ENCODE measurements around the gene GSG1L2. TPM values are rescaled to one million over a fixed set of nuclear protein-coding genes. Genes with fewer than 3 reads are reported as not detected.

GSG1L2 gene
- total and polyA plus RNA-seq, 2 of the 13 experiments (the other 11 are each of a cell fraction or from before 2014, with no cell fraction given) = not detected

- CTCF ChIA-PET (ENCODE audit: low intra/inter-chr PET ratio, low total read pairs) = no interaction called here
- FAIRE-seq = no peak
- TF ChIP-seq ZNF280D (CRISPR knock-in tag; IDR thresholded peaks at IDR 0.05) = no peak
- no peak for TF ChIP-seq ZNF644 (CRISPR knock-in tag; IDR thresholded peaks at IDR 0.05; ENCODE audit: low read depth)
- TF ChIP-seq ZNF431 (CRISPR knock-in tag; IDR thresholded peaks at IDR 0.05; ENCODE audit: borderline replicate concordance, low read depth) = no peak
- no peak for TF ChIP-seq ZNF280B (CRISPR knock-in tag; IDR thresholded peaks at IDR 0.05; ENCODE audit: borderline replicate concordance)
- no peak for TF ChIP-seq ZNF510 (CRISPR knock-in tag; IDR thresholded peaks at IDR 0.05; ENCODE audit: low read depth)
- TF ChIP-seq NFE2 (CRISPR knock-in tag; IDR thresholded peaks at IDR 0.05) = no peak
- TF ChIP-seq YY1 (IDR thresholded peaks at IDR 0.05; ENCODE audit: insufficient read depth, insufficient replicate concordance, low read depth, low read length) = no peak
- TF ChIP-seq ZMAT3 (CRISPR knock-in tag; conservative IDR thresholded peaks at IDR 0.05) = no peak
- TF ChIP-seq NRL (CRISPR knock-in tag; IDR thresholded peaks at IDR 0.05; ENCODE audit: borderline replicate concordance) = no peak
- no peak for TF ChIP-seq TOPORS (CRISPR knock-in tag; IDR thresholded peaks at IDR 0.05)
- no peak for TF ChIP-seq ZNF430 (CRISPR knock-in tag; IDR thresholded peaks at IDR 0.05)
- no peak for TF ChIP-seq HDAC6 (IDR thresholded peaks at IDR 0.05; ENCODE audit: low read depth, low read length)
- TF ChIP-seq, protein P1, sequence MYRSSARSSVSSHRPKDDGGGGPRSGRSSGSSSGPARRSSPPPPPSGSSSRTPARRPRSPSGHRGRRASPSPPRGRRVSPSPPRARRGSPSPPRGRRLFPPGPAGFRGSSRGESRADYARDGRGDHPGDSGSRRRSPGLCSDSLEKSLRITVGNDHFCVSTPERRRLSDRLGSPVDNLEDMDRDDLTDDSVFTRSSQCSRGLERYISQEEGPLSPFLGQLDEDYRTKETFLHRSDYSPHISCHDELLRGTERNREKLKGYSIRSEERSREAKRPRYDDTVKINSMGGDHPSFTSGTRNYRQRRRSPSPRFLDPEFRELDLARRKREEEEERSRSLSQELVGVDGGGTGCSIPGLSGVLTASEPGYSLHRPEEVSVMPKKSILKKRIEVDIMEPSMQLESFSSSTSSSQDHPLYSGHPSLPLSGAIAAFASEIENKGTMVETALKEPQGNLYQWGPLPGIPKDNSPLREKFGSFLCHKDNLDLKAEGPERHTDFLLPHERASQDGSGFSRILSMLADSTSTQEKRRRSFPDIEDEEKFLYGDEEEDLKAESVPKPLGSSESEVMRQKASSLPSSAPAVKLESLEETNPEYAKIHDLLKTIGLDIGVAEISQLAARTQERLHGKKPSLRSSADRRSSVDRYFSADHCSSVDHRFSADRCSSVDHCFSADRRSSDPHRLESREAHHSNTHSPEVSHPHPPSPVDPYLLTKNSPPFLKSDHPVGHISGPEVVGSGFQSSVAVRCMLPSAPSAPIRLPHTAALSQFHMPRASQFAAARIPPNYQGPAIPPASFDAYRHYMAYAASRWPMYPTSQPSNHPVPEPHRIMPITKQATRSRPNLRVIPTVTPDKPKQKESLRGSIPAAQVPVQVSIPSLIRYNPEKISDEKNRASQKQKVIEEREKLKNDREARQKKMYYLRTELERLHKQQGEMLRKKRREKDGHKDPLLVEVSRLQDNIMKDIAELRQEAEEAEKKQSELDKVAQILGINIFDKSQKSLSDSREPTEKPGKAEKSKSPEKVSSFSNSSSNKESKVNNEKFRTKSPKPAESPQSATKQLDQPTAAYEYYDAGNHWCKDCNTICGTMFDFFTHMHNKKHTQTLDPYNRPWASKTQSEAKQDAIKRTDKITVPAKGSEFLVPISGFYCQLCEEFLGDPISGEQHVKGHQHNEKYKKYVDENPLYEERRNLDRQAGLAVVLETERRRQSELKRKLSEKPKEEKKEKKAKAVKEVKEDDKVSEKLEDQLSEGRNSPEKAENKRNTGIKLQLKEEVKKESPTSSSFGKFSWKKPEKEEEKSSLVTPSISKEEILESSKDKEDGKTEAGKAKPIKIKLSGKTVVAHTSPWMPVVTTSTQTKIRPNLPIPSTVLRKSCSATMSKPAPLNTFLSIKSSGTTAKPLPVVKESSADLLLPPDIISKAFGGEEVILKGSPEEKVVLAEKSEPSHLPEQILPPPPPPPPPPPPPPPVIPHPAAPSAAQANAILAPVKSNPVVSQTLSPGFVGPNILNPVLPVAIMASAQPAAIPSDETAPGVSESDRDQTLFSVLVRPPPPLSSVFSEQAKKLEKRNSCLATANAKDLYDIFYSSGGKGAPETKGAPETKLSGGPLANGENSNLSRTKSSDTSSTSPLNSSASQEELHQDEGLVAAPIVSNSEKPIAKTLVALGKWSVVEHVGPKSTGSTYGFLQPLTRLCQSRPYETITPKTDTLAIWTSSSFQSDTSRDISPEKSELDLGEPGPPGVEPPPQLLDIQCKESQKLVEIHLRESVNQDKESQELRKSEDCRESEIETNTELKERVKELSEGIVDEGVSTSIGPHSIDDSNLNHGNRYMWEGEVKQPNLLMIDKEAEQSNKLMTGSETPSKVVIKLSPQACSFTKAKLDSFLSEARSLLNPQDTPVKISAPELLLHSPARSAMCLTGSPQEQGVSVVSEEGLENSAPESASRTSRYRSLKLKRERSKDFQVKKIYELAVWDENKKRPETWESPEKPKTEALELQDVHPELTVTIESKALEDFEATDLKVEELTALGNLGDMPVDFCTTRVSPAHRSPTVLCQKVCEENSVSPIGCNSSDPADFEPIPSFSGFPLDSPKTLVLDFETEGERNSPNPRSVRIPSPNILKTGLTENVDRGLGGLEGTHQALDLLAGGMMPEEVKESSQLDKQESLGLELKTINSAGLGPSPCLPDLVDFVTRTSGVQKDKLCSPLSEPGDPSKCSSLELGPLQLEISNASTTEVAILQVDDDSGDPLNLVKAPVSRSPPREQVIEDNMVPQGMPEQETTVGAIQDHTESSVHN (CRISPR knock-in tag; IDR thresholded peaks at IDR 0.05) = no peak
Measured at GRCh38 chr17:9776911-9777310, 45.0 kb downstream of the GSG1L2 start.

More at GRCh38 chr17:9776911-9777310, 45.0 kb downstream of the GSG1L2 start:
- H3K79me2 ChIP-seq (ENCODE audit: insufficient read depth, low read length) = no peaks in the 10 kb centered on the region
- POLR2A ChIA-PET = no interaction called here
- no peaks in the 10 kb centered on the region for H3K4me1 ChIP-seq (ENCODE audit: insufficient read depth, low read length)
- DNase-seq (ENCODE audit: low spot score) (no peak), ATAC-seq (no peak)
- H4K20me1 ChIP-seq (ENCODE audit: insufficient read depth, low read length) = no peaks in the 10 kb centered on the region
- no peaks in the 10 kb centered on the region for H3K36me3 ChIP-seq (replicated peaks in 1 of 2; ENCODE audit: control insufficient read depth in 1 of 2, insufficient read depth in 2 of 2, low read length in 2 of 2)
- H3K9ac ChIP-seq (ENCODE audit: insufficient read depth, low read depth, low read length) = no peak overlapping the region
- no peak overlapping the region for H3K27ac ChIP-seq (ENCODE audit: extremely low read length, insufficient read depth, low read length)
- in situ Hi-C loops (cut with HindIII; ENCODE audit: extremely low pct_ligation_motif_present, low pct_unique_long_range_greater_than_20kb) (no loop called here), intact Hi-C loops (cut with micrococcal nuclease; ENCODE audit: unreplicated experiment) (no loop called here)
- H2AFZ ChIP-seq (ENCODE audit: low read length) = no peak overlapping the region
- H3K9me3 ChIP-seq (ENCODE audit: low read length) = no peaks in the 10 kb centered on the region
- no peak overlapping the region for H3K4me2 ChIP-seq (ENCODE audit: low read depth, low read length)
- no peak overlapping the region for H3K4me3 ChIP-seq (replicated peaks in 1 of 3; ENCODE audit: insufficient read depth in 1 of 3, low read depth in 2 of 3, low read length in 3 of 3)
- 54% methylated on average over 9 of the region's 9 CpGs for WGBS (ENCODE audit: low lambda C conversion rate)
- peaks cover 3 to 56% of the 10 kb centered on the region in 2 experiments; a peak in 2 of 5 replicates for H3K27me3 ChIP-seq (ENCODE audit: control insufficient read depth in 1 of 2, insufficient read depth in 2 of 2, low read length in 2 of 2)
- no TSS peak for BruUV-seq (replicated peaks)
